ENCODE results near the gene CNOT3.

DNA sequence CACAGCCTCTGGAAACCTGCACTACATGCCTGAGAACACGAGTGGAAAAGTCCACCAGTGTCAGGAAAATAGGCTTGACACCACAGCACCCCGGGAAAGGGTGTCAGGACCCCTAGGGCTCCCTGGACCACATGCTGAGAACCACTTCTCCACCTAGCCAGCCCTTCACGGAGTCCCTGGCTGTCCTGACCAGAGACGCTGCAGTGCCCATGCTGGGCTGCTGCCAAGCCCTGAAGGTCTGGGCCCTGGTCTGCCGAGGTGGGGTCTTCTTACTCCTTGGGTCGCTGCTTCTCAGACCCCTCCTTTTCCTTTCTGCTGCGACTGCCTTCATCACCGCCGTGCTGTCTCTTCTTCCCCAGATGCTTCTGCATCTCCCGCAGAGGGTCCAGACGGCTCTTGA is 18.9 kb downstream of the CNOT3 start:
- TF ChIP-seq, protein P1, sequence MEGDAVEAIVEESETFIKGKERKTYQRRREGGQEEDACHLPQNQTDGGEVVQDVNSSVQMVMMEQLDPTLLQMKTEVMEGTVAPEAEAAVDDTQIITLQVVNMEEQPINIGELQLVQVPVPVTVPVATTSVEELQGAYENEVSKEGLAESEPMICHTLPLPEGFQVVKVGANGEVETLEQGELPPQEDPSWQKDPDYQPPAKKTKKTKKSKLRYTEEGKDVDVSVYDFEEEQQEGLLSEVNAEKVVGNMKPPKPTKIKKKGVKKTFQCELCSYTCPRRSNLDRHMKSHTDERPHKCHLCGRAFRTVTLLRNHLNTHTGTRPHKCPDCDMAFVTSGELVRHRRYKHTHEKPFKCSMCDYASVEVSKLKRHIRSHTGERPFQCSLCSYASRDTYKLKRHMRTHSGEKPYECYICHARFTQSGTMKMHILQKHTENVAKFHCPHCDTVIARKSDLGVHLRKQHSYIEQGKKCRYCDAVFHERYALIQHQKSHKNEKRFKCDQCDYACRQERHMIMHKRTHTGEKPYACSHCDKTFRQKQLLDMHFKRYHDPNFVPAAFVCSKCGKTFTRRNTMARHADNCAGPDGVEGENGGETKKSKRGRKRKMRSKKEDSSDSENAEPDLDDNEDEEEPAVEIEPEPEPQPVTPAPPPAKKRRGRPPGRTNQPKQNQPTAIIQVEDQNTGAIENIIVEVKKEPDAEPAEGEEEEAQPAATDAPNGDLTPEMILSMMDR (IDR thresholded peaks at IDR 0.05), result no peak
- TF ChIP-seq POLR2A (IDR thresholded peaks at IDR 0.05), result no peak
- TF ChIP-seq EP300 (IDR thresholded peaks at IDR 0.05), result no peak
